Neural progenitor cell (in vitro differentiated cells): ENCODE measurements around the gene FSCN2.

Experiments used
- CTCF ChIP-seq: fragments of 200-600 bp; sonication (generic); IDR thresholded peaks from 2 replicates; pipeline ENCODE4 v1.5.1; 2017; ENCODE audit warnings: antibody characterized with exemption, mild to moderate bottlenecking
- EZH2 ChIP-seq: fragments of 200-600 bp; sonication (generic); IDR thresholded peaks from 2 replicates; pipeline ENCODE4 v1.6.1; 2017; ENCODE audit warnings: antibody characterized with exemption, mild to moderate bottlenecking, moderate library complexity
- EZH2phosphoT487 ChIP-seq: fragments of 200-600 bp; sonication (generic); IDR thresholded peaks from 2 replicates; pipeline ENCODE4 v1.6.1; 2017; ENCODE audit warnings: antibody characterized with exemption

GRCh38 chr17:81565231-81565630 is 37.1 kb downstream of the FSCN2 start:
- no peak for TF ChIP-seq EZH2
- no peak for TF ChIP-seq EZH2phosphoT487
- no peak for TF ChIP-seq CTCF
